HG02981 (cell line): ENCODE measurements around the gene TMEM94.
A peak's percentile ranks its signal among the peaks of the same experiment; 100 is the strongest.

Experiments
- ATAC-seq: cut with Tn5 transposase; IDR thresholded peaks from one replicate; pipeline ENCODE4 v1.9.1; 2021; ENCODE audit warnings: mild to moderate bottlenecking, moderate library complexity; ENCODE audit not compliant: unreplicated experiment

Gene TMEM94

GRCh38 chr17:75524269-75524969 lies 68.0 kb downstream of the TMEM94 start:
- ATAC-seq = no peak

DNA sequence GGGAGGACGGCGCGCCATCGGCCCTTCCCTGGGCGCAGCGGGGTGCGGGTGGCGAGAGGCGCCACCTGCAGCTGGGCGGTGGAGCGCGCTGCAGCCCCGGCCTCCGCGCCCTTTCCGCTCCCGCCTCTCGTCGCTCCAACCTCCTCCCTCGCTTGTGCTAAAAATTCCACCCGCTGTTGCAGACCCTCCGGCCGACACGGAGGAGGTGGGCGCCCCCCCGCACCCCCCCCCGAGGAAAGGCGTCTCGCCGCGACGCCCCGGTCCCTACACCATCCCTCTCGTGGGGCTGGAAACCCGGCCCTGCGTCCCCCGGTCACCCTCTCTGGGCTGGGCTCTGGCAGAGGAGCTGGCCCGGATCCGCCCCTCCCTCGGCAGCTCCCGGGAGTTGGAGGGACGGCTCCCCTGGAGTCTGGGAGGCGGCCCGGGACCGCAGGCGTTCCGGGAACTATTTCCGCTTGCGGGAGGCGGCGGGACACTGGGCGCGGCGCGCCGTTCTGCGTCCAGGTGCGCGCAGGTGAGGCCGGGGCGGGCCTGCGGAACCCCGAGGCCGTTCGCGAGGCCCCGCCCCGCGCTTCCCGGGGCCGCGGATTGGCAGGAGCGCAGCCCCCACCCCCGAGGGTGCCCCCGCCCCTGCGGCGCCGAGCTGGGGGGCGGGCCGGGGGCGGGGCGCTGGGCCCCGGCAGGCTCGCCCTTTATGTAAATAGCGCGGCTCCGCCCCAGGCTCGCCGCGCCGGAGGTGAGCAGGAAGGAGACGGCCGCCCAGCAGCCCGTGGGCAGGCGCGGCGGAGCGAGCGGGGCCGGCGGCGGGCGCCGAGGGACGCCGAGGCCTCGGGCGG lies 68.8 kb downstream of the TMEM94 start, which contains the start of gene LLGL2:
TSS of gene LLGL2 (plus strand) at position 728 of the 836 bp plus-strand sequence. CDS start 17,730 bp downstream, outside the sequence.
- peak; percentile 80 for ATAC-seq

- ATAC-seq = peak; percentile 7
Measured at GRCh38 chr17:75525806-75526554, 69.5 kb downstream of the TMEM94 start.

- no peak for ATAC-seq
Measured at GRCh38 chr17:75526555-75527270, 70.3 kb downstream of the TMEM94 start.

- no peak for ATAC-seq
Measured at GRCh38 chr17:75530837-75531720, 74.6 kb downstream of the TMEM94 start.

GRCh38 chr17:75531721-75532072 lies 75.3 kb downstream of the TMEM94 start:
- ATAC-seq = no peak

- no peak for ATAC-seq
Measured at GRCh38 chr17:75535119-75535537, 78.7 kb downstream of the TMEM94 start.

DNA sequence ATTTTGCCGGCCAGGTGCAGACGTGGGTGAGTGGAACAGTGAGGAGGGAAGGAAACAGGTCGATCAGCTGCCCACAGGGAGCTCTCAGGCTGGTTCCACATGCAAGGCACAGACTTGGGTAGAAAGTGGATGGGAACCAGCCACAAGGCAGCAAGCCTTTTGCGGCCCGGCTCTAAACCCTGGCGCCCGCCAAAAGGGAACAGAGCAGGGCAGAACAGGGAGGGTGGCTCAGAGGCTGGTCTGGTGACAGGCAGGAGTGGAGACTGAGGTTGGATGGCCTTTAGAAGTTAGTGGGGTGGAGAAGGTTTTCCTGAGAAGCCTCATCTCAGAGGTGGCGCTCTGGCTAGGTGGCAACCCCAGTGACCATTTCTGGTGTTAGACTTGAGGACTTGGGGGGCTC lies 79.4 kb downstream of the TMEM94 start:
- no peak for ATAC-seq

- ATAC-seq = no peak
Measured at GRCh38 chr17:75536366-75536765, 79.9 kb downstream of the TMEM94 start.

DNA sequence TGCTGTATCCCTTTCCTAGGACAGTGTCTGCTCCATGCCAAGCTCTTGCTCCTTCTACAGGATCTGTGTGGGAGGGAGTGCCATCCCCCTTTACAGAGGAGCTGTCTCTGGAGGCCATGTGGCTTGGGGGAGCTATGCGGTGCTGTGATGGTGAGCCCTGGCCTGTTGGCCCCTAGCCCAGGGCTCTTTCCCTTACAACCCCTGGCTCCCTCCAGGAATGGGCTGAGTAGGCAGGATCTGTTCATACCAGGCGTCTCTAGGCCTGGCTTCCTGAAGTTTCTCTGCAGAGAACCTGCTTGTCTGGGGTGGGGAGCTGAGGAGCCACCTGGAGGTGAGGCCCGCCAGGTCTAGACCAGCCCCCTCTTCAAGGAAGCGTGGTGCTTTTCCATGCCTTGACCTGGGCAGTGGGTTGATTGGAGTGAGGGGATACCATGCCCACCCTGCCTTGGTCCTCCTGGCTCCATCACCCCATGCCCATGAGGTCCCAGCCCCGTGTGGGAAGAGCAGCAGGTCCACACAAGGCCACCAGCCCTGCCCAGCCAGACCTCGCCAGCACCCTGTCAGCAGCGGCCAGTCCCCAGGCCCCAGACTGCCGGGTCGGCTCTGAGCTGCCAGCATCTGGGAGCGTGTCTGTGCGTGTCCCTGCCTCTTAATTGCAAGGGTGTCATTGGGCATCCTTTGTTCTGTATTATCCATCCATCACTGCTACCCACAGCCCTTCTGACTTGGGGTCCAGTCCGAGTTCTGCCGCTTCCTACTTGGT lies 83.7 kb downstream of the TMEM94 start:
- no peak for ATAC-seq

DNA sequence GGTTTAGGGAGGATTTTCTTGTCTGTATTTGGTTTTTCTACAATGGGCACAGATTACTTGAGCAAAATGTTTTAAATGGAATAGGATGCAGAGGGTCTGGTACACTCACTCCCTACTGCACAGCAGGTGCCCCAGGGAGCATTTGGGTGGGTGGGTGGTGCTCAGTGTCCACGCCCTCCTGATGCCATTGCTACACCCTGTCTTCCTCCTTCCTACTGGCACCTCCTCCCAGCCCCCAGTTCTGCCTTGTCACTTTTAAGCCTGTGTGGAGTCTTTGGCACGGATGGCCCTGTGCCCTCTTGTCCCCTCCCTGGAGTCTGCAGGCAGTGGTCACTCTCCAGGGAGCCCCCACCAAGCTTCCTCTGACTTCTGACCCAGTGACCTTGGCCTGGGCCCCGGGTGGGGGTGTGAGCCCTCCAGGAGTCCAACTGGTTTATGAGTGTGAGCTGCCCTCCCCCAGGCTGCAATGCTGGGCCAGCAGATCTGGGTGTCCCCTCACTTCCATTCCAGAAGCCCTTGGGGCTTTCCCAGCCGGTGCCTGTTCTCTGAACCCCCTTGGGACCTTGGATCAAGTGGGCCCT lies 84.6 kb downstream of the TMEM94 start:
- no peak for ATAC-seq

GRCh38 chr17:75542229-75542628 lies 85.8 kb downstream of the TMEM94 start:
- no peak for ATAC-seq

- no peak for ATAC-seq
Measured at GRCh38 chr17:75542728-75543336, 86.4 kb downstream of the TMEM94 start.

DNA sequence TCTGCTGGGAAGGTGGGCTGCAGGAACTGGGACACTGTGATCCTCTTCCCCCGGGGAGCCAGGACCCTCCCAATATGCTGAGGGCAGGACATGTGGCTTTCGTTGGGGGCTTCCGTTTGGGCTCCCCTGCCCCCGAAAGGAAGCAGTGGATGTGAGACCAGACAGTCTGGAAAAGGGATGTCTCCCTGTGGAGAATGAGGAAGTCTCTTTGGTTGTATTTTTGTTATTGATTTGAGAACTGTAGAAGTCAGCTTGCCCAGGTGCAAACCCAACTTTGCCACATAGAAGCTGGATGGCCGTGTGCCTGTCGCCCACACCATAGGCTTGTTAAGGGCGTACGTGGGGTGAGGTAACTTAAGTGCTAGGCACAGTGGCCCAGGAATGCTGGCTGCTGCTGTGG lies 87.8 kb downstream of the TMEM94 start:
- ATAC-seq = no peak

- no peak for ATAC-seq
Measured at GRCh38 chr17:75546181-75546580, 89.7 kb downstream of the TMEM94 start.

DNA sequence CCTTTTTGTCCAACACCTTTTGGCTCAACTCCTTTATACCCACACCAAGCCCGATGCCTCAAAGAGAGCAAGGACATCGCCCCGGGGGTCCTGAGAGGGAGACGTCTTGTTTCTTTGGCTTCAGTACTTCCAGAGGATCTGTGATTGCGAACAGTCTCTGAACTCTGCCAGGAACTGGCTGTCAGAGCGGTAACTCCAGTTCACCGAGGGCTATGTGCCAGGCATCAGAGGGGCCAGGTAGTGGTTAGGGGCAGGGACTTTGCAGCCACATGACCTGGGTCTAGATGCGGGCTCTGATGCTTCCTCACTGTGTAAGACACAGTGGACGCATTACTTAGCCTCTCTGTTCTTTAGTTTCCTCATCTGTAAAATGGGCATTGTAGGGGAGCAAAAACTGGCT lies 90.7 kb downstream of the TMEM94 start:
- no peak for ATAC-seq

DNA sequence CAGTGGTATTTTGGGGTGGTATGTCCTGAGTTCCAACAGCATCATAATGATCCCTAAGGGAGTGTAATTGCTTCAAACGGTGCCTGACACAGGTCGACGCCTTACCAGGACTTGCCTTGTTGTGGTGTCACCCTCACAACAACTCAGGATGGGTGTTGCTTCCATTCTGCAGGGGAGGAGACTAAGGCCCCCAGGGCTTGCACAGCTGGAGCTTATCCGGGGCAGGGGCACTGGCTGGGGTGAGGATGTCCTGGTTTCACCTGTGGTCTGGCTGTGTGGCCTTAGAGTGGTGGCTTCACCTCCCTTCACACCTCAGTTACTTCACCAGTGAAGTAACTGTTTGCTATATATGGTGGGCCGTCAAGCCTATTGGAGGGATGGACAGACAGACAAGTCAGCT lies 92.4 kb downstream of the TMEM94 start:
- no peak for ATAC-seq
